Heart left ventricle (tissue), 13 donors: ENCODE measurements around the gene CYP2S1.

Experiments
- POLR2A ChIP-seq, 2 donors: fragments of 450-650 bp; IDR thresholded peaks; one replicate each; pipeline ENCODE4 v1.6.1; 2017; ENCODE audit warnings: antibody characterized with exemption in 2 of 2, mild to moderate bottlenecking in 2 of 2, moderate library complexity in 2 of 2
- TF ChIP-seq, protein P1 (sequence below), 12 donors: fragments of 200-600 bp; sonication (generic) in 4 of 12; IDR thresholded peaks; one replicate each; pipeline versions ENCODE4 v1.5.0 to v1.8.0; 2018 to 2022; ENCODE audit warnings: antibody characterized with exemption in 12 of 12, mild to moderate bottlenecking in 5 of 12
- donor health status: ischemic (EF 13 %, LVEDD 7.1; RV severe dilation, severe dysfunction).
- donor health status: DM: no; HTN: yes; CAD: no.
- donor health status: DM: no; HTN: no; CAD: no.
- donor health status: ischemic (EF 25% LVEDD 6.9; RV normal size, moderate dysfunction).
- donor health status: ischemic (EF 25% LVEDD 5.7; RV mildly dilated, moderate dysfunction).
- donor health status: ischemic (EF 35%, LVEDD 5.7; RV mildly dilated, moderate dysfunction).
- donor health status: nonischemic (EF 11% LVEDD 7.7; RV severe dilation, severe dysfunction).
- donor health status: DM: yes; HTN: yes; CAD: no.
- donor health status: PGD.
- donor health status: ischemic (EF 29% LVEDD 5.4; RV normal size, mild dysfunction).
- donor health status: nonischemic (EF 23%, LVEDD 6.1; RV moderate dilation, normal function).

DNA sequence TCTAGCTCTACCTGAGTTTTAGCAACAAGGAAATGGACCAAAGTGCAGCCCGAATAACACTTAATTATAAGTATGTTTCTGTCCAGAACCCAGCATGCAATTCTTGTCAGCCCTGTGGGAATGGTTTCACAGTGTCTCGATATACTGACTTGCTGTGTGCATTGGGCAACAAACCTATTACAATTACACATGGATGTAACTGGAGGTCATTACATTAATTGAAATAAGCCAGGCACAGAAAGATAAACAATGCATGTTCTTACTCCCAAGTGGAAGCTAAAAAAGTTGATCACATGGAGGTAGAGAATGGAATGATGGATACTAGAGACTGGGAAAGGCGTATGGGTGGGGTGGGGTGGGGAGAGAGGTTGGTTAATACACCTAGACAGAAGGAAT, 5.1 kb upstream of the CYP2S1 start:
- TF ChIP-seq, protein P1, sequence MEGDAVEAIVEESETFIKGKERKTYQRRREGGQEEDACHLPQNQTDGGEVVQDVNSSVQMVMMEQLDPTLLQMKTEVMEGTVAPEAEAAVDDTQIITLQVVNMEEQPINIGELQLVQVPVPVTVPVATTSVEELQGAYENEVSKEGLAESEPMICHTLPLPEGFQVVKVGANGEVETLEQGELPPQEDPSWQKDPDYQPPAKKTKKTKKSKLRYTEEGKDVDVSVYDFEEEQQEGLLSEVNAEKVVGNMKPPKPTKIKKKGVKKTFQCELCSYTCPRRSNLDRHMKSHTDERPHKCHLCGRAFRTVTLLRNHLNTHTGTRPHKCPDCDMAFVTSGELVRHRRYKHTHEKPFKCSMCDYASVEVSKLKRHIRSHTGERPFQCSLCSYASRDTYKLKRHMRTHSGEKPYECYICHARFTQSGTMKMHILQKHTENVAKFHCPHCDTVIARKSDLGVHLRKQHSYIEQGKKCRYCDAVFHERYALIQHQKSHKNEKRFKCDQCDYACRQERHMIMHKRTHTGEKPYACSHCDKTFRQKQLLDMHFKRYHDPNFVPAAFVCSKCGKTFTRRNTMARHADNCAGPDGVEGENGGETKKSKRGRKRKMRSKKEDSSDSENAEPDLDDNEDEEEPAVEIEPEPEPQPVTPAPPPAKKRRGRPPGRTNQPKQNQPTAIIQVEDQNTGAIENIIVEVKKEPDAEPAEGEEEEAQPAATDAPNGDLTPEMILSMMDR (IDR thresholded peaks at IDR 0.05): no peak
- no peak for TF ChIP-seq POLR2A (IDR thresholded peaks at IDR 0.05)
